ENCODE results near the gene RPL41.
"Not testable (repeated sequence)": the region's sequence is repeated elsewhere in the genome, so short reads cannot be mapped to it uniquely, and the experiment has no call there.

The RPL41 gene

DNA sequence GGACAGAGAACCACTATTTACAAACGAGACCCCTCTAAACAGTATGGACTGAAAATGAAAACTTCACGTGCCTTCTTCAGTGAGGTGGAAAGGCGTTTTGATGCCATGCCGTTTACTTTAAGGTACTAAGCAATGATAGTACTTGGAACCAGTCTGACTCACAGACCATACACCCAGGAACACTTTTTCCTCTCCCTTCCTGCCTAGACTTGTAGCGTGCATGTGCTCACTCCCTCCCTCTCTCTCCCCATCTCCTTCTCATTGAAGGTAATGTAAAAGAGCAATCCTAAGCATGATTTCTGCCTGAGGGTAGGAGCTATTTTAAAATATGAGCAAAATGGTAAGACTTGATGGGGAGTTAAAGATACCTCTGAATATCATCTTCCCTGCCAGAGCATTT, 5.9 kb upstream of the RPL41 start:
- Histone ChIP-seq H3K36me3 (ENCODE audit: insufficient read depth, low read length) (peaks cover 41% of the 10 kb centered on the region), H3K9ac (ENCODE audit: low read depth, low read length) (no peak overlapping the region), H3K4me1 (ENCODE audit: insufficient read depth, low read length) (peaks cover 8% of the 10 kb centered on the region), H3K9me3 (ENCODE audit: control insufficient read depth, insufficient read depth, low read length) (no peaks in the 10 kb centered on the region)

- Histone ChIP-seq H3K9me3 (ENCODE audit: control insufficient read depth, insufficient read depth, low read length) (no peaks in the 10 kb centered on the region), H3K4me1 (ENCODE audit: insufficient read depth, low read length) (no peaks in the 10 kb centered on the region), H3K9ac (ENCODE audit: low read depth, low read length) (no peak overlapping the region), H3K36me3 (ENCODE audit: insufficient read depth, low read length) (peaks cover 24% of the 10 kb centered on the region; the same call in 1 of the 2 replicates)
These were observed 2.3 kb upstream of the RPL41 start for GRCh38 chr12:56114084-56114483.

- peak overlapping the region; percentile 92 for H3K9ac ChIP-seq (ENCODE audit: low read depth, low read length)
- H3K4me1 ChIP-seq (ENCODE audit: insufficient read depth, low read length) = peaks cover 7% of the 10 kb centered on the region; the same call in 1 of the 2 replicates
- H3K9me3 ChIP-seq (ENCODE audit: control insufficient read depth, insufficient read depth, low read length) = no peaks in the 10 kb centered on the region
- H3K36me3 ChIP-seq (ENCODE audit: insufficient read depth, low read length) = peaks cover 15% of the 10 kb centered on the region; the same call in 1 of the 2 replicates
These were observed 1.1 kb upstream of the RPL41 start for GRCh38 chr12:56115329-56115728.

DNA sequence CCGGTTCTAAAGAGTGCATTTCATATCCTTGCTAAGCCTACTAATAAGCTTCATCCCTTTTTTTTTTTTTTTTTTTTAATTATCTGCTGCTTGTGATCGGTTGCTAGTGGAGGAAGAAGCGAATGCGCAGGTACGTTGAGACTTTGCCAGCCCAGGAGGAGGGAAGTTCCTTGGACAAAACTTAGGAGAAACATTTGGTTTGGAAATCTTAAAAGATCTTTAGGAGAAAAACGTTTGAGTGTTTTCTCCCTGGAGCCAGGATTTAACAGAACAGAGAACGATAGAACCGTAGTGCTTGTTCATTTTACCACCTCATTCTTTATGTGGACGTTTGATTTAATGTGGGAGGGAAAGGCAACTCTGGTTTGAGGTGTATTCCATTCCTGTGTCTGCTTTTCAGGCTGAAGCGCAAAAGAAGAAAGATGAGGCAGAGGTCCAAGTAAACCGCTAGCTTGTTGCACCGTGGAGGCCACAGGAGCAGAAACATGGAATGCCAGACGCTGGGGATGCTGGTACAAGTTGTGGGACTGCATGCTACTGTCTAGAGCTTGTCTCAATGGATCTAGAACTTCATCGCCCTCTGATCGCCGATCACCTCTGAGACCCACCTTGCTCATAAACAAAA, 761 bp downstream of the RPL41 start:
- H3K4me1 ChIP-seq (ENCODE audit: insufficient read depth, low read length); H3K9me3 ChIP-seq (ENCODE audit: control insufficient read depth, insufficient read depth, low read length); H3K36me3 ChIP-seq (ENCODE audit: insufficient read depth, low read length): not testable (repeated sequence)
- peak overlapping the region; percentile 92 for H3K9ac ChIP-seq (ENCODE audit: low read depth, low read length)

DNA sequence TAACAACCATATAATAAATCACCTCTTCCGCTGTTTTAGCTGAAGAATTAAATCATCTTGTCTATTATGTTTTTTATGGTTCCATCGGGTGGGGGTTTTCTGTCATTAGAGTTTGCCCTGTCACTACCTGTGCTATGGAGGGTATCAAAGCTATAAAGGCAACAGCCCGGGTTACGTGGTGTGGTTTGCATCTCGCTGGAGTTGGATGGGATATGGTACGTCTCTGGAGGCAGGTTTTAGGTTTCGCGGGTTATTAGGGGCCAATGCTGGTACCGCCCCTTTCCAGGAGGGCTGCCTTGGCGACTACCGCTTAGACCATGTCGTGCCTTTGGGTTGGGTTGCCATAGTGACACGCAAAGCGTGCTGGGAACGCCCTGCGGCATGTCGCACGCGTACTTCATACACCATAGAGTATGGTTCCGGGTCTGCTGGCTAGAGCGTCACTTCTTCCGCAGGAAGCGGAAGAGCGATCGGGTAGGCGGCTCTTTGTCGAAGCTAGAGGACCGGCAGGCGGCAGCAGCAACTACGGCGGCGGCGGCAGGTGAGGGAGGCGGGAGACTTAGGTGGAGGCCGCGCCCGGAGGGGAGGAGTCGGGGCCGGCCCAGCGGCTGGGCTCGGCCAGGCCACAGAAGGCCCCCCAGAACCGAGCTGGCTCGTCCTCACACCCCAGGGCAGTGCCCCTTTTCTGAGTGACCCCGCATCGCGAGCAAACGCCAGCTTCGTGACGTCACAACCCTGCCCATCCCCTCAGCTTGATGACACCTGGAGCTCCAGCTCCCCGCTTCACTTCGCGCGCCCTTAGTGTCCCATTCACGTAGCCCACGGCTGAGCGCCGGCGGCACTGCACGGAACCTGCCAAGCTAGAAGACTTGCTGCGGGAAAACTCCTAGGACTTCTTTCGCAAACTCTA, 1.6 kb downstream of the RPL41 start, which contains the start of gene ZC3H10:
ZC3H10 (plus strand) TSS at position 489 of the 910 bp plus-strand sequence. CDS start 2,297 bp downstream, outside the sequence.
- Histone ChIP-seq H3K9ac (ENCODE audit: low read depth, low read length) (peak within 1 kb of the TSS; percentile 92), H3K4me1 (ENCODE audit: insufficient read depth, low read length) (peaks cover 7% of the 10 kb centered on the region; the same call in 1 of the 2 replicates), H3K36me3 (ENCODE audit: insufficient read depth, low read length) (peaks cover 5% of the 10 kb centered on the region; the same call in 1 of the 2 replicates), H3K9me3 (ENCODE audit: control insufficient read depth, insufficient read depth, low read length) (no peaks in the 10 kb centered on the region)

GRCh38 chr12:56118688-56119357, 2.4 kb downstream of the RPL41 start:
- H3K36me3 ChIP-seq (ENCODE audit: insufficient read depth, low read length) = peaks cover 4% of the 10 kb centered on the region; the same call in 1 of the 2 replicates
- peaks cover 7% of the 10 kb centered on the region; the same call in 1 of the 2 replicates for H3K4me1 ChIP-seq (ENCODE audit: insufficient read depth, low read length)
- H3K9me3 ChIP-seq (ENCODE audit: control insufficient read depth, insufficient read depth, low read length) = no peaks in the 10 kb centered on the region
- peak overlapping the region; percentile 69 for H3K9ac ChIP-seq (ENCODE audit: low read depth, low read length)

DNA sequence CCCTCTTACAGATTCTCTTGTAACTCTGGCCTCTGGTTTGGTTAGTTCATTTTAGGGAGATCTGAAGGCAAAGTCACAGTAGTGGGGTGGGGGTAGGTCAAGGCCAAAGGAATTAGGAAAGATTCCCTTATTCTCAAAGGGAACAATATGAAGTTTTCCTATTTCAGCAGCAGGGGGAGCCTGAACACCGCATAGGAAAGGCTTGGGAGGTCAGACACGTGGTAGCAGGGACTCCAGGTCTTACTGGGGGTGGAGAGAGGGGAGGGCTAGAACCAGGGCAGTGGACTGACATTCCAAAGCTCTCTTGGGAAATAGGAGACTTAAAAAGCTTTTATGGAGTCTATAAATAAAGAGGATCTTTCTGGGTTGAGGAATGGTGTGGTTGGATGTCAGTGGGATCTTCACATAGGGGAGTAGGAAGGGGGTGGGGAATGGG, 2.9 kb downstream of the RPL41 start:
- Histone ChIP-seq H3K9ac (ENCODE audit: low read depth, low read length) (peak overlapping the region; percentile 69), H3K4me1 (ENCODE audit: insufficient read depth, low read length) (peaks cover 7% of the 10 kb centered on the region; the same call in 1 of the 2 replicates), H3K36me3 (ENCODE audit: insufficient read depth, low read length) (peaks cover 3% of the 10 kb centered on the region; the same call in 1 of the 2 replicates), H3K9me3 (ENCODE audit: control insufficient read depth, insufficient read depth, low read length) (no peaks in the 10 kb centered on the region)

- H3K9me3 ChIP-seq (ENCODE audit: control insufficient read depth, insufficient read depth, low read length) = no peaks in the 10 kb centered on the region
- no peak overlapping the region for H3K9ac ChIP-seq (ENCODE audit: low read depth, low read length)
- peaks cover 3% of the 10 kb centered on the region; the same call in 1 of the 2 replicates for H3K36me3 ChIP-seq (ENCODE audit: insufficient read depth, low read length)
- H3K4me1 ChIP-seq (ENCODE audit: insufficient read depth, low read length) = peaks cover 7% of the 10 kb centered on the region; the same call in 1 of the 2 replicates
These were observed 3.9 kb downstream of the RPL41 start for GRCh38 chr12:56120158-56120846.

DNA sequence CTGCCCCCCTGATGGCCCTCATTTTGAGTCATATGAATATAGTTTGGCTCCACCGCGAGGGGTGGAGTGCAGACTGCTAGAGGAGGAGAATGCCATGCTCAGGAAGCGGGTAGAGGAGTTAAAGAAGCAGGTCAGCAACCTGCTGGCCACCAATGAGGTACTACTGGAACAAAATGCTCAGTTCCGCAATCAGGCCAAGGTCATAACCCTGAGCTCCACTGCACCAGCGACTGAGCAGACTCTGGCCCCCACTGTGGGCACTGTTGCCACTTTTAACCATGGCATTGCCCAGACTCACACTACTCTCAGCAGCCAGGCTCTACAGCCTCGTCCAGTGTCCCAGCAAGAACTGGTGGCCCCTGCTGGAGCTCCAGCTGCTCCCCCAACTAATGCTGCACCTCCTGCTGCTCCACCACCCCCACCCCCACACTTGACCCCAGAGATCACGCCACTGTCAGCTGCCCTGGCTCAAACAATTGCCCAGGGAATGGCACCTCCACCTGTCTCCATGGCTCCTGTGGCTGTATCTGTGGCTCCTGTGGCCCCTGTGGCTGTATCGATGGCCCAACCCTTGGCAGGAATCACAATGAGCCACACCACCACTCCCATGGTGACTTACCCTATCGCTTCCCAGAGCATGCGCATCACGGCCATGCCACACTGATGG, 4.9 kb downstream of the RPL41 start:
- no peak overlapping the region for H3K9ac ChIP-seq (ENCODE audit: low read depth, low read length)
- H3K9me3 ChIP-seq (ENCODE audit: control insufficient read depth, insufficient read depth, low read length) = no peaks in the 10 kb centered on the region
- H3K36me3 ChIP-seq (ENCODE audit: insufficient read depth, low read length) = peaks cover 3% of the 10 kb centered on the region; the same call in 1 of the 2 replicates
- H3K4me1 ChIP-seq (ENCODE audit: insufficient read depth, low read length) = peaks cover 8% of the 10 kb centered on the region

DNA sequence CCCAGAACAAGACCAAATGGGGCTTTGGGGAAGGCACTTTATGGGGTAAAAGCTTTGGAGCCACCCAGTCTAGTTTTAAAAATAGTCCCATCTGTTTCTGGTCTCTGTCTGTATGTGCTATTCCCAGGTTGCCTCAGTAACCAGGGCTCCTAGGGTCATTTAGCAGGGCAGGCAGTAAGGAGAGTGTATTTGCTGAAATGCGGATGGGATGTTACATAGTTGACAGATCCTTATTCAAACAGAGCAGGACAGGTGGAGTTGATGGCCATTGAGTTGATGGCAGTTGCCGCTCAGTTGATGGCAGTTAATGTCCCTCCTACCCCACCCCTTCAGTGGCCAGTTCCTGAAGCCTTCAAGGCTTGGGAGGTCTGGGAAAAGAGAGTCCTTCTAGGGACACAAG, 6.2 kb downstream of the RPL41 start:
- H3K36me3 ChIP-seq (ENCODE audit: insufficient read depth, low read length) = no peaks in the 10 kb centered on the region
- no peak overlapping the region for H3K9ac ChIP-seq (ENCODE audit: low read depth, low read length)
- no peaks in the 10 kb centered on the region for H3K9me3 ChIP-seq (ENCODE audit: control insufficient read depth, insufficient read depth, low read length)
- peaks cover 17% of the 10 kb centered on the region for H3K4me1 ChIP-seq (ENCODE audit: insufficient read depth, low read length)

- H3K9me3 ChIP-seq (ENCODE audit: control insufficient read depth, insufficient read depth, low read length) = no peaks in the 10 kb centered on the region
- H3K36me3 ChIP-seq (ENCODE audit: insufficient read depth, low read length) = no peaks in the 10 kb centered on the region
- peaks cover 17% of the 10 kb centered on the region for H3K4me1 ChIP-seq (ENCODE audit: insufficient read depth, low read length)
- H3K9ac ChIP-seq (ENCODE audit: low read depth, low read length) = no peak overlapping the region
These were observed 7.7 kb downstream of the RPL41 start for GRCh38 chr12:56124133-56124532.

DNA sequence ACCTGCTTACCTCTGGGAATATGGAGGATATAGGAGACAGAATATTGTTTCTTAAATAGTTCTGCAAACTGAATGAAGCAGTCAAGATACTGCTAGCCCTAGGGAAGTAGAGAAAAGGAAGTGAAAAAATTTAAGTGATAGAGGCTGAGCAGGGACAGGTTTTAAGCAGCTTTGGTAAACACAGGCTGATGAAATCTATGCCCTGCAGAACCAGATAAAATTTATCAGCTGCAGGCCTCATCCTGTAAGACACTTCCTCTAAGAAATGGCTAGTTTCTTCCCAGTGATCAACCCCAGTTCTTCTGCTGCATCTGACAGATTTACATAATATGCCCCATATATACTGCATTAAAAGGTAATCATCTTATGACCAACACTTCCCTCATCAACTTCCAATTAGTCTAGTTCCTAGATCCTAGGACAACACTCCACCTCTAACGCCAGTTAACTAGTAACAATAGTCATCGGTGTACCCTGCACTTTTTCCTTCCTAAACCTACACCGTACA, 10.4 kb downstream of the RPL41 start:
- Histone ChIP-seq H3K4me1 (ENCODE audit: insufficient read depth, low read length) (peaks cover 9% of the 10 kb centered on the region), H3K9ac (ENCODE audit: low read depth, low read length) (no peak overlapping the region), H3K9me3 (ENCODE audit: control insufficient read depth, insufficient read depth, low read length) (no peaks in the 10 kb centered on the region), H3K36me3 (ENCODE audit: insufficient read depth, low read length) (peaks cover 12% of the 10 kb centered on the region; the same call in 1 of the 2 replicates)

DNA sequence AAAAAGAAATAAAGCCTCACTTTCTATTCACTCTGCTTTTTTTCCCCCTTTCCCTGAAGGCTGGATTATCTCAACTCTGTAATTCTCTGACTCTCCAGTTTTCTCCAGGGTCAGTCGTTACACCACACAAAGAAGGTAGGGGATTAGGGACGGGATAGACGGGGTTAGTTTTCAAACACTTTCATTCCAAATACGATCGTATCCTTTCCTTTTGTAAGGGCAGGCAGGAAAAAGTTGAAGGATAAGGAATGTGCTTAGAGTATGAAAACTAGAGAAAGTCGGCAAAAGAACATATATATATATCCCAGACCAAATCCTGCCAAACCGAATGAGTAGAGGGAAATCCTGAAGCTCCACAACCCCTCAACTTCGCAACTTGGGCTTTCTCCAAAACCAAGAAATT, 11.1 kb downstream of the RPL41 start:
- Histone ChIP-seq H3K9ac (ENCODE audit: low read depth, low read length) (peak overlapping the region; percentile 57), H3K4me1 (ENCODE audit: insufficient read depth, low read length) (peaks cover 9% of the 10 kb centered on the region), H3K36me3 (ENCODE audit: insufficient read depth, low read length) (peaks cover 15% of the 10 kb centered on the region), H3K9me3 (ENCODE audit: control insufficient read depth, insufficient read depth, low read length) (no peaks in the 10 kb centered on the region)

Data from ES-I3 (cell line).